Loucy (cell line): Measurements from ENCODE around the gene SH3RF1.

ENCODE experiments used
- EZH2phosphoT487 ChIP-seq: fragments of 200-600 bp; IDR thresholded peaks from 2 replicates; pipeline ENCODE4 v1.6.1; 2018; ENCODE audit warnings: antibody characterized with exemption, mild to moderate bottlenecking, moderate library complexity, borderline replicate concordance
- TF ChIP-seq, protein P1 (sequence below): fragments of 200-600 bp; sonication (generic); conservative IDR thresholded peaks from 2 replicates; pipeline ENCODE4 v1.5.1; 2014; ENCODE audit warnings: mild to moderate bottlenecking, antibody characterized with exemption, low read length

DNA sequence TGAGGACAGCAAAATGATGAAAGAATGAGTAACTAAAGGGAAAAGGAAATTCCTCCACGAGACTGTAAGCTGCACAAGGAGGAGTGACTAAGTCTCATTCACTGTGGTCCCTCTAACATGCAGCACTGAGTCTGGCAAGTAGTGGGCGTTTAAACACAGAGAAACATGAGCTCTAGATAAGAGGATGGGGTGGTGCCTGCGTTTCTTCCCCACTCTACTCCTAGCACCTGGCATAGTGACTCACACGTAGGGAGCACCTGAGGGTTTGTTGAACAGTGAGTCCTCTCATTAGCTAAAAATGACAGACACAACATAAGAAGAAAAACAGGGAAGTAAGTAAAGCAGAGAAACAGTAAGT, 154.9 kb downstream of the SH3RF1 start:
- TF ChIP-seq, protein P1, sequence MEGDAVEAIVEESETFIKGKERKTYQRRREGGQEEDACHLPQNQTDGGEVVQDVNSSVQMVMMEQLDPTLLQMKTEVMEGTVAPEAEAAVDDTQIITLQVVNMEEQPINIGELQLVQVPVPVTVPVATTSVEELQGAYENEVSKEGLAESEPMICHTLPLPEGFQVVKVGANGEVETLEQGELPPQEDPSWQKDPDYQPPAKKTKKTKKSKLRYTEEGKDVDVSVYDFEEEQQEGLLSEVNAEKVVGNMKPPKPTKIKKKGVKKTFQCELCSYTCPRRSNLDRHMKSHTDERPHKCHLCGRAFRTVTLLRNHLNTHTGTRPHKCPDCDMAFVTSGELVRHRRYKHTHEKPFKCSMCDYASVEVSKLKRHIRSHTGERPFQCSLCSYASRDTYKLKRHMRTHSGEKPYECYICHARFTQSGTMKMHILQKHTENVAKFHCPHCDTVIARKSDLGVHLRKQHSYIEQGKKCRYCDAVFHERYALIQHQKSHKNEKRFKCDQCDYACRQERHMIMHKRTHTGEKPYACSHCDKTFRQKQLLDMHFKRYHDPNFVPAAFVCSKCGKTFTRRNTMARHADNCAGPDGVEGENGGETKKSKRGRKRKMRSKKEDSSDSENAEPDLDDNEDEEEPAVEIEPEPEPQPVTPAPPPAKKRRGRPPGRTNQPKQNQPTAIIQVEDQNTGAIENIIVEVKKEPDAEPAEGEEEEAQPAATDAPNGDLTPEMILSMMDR, result no peak
- TF ChIP-seq EZH2phosphoT487, result no peak
